K562 treated with DMSO at 1 percent for 48 hours (cell line): ENCODE measurements around the gene NUPR1. TPM values are rescaled to one million over a fixed set of nuclear protein-coding genes. Genes with fewer than 3 reads are reported as not detected.

ENCODE experiments used
- total RNA-seq: library from RNA; unstranded; fragments of 300-600 nt; gene quantifications from 2 replicates; pipeline ENCODE4 v1.2.3, GENCODE V29; 2022; ENCODE audit warnings: low replicate concordance; ENCODE audit errors: extremely low read depth

NUPR1 gene, protein sequence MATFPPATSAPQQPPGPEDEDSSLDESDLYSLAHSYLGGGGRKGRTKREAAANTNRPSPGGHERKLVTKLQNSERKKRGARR
- total RNA-seq = not detected in 2 replicates

DNA sequence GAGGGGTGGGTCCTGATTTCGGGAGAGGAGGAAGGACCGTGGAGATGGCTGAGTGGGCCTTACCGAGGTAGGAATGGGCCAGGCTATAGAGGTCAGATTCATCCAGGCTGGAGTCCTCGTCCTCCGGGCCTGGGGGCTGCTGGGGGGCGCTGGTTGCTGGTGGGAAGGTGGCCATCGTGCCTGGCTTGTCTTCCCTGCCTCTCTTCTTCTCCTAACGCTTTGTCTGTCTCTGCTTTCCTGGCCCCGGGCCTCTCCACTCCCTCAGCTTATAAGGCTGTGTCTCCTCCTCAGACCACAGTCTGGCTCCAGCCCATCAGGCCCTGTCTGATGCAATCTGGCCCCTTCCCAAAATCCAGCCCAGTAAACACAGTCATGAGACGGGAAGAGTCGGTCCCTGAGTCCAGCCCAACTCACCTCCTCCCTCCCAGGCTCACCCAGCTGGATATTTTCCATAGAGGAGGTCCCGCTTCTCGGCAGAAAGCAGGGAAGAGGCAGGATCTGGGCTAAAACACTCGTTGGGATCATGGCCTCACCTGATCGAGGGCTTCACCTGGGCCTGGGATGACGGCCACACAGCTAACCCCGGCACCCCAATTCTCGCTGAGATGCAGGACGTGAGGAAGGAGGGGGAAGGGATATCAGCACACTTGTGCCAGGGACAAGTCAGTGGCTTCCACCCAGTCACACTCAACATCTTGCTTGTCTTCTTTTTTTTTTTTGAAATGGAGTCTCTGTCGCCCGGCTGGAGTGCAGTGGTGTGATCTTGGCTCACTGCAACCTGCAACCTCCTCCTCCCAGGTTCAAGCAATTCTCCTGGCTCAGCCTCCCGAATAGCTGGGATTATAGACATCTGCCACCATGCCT is at the start of gene NUPR1:
TSS of gene NUPR1 (minus strand) at position 242 of the 864 bp plus-strand sequence. CDS start at position 175, 67 bp downstream.

DNA sequence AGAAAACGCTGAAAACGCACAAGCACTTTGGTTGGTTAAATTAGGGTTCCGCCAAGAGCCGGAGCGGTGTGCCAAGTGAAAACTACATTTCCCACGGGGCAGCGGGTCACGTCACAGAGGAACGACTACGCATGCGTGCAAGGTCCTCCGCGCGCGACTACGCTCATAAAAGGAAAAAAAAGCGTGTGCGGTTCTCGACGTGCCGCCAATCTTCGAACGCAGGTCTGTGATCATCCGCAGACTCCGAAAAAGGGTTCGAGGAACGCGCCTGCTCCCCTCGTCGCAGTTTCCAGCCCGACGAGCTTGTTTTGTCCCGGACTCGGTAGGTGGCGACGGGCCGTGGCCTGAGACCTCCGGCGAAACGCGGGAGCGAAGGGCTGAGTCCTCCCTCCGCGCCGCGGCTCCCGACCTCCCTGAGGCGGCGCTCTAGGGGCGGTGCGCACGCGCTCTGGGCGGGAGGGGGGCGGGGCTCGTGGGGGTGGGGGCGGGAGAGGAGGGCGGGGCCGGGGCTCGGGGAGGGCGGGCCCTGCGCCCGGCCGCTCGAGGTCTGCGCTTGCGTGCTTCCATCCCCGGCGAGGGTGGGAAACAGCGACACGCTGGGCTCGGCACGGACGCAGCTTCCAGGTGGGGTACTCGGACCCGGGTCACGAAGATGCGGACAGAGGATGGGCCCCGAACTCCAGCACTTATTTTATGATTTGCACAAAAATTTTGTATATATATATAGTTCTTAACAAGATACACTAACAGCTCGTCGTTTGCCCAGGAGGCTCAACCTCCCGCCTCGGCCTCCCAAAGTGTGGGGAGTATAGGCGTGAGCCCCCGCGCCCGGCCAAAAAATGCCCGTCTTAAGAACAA is 15.2 kb upstream of the NUPR1 start, which contains the start of gene SGF29:
TSS of gene SGF29 (plus strand) at position 145 of the 858 bp plus-strand sequence. CDS start 27,150 bp downstream, outside the sequence.

DNA sequence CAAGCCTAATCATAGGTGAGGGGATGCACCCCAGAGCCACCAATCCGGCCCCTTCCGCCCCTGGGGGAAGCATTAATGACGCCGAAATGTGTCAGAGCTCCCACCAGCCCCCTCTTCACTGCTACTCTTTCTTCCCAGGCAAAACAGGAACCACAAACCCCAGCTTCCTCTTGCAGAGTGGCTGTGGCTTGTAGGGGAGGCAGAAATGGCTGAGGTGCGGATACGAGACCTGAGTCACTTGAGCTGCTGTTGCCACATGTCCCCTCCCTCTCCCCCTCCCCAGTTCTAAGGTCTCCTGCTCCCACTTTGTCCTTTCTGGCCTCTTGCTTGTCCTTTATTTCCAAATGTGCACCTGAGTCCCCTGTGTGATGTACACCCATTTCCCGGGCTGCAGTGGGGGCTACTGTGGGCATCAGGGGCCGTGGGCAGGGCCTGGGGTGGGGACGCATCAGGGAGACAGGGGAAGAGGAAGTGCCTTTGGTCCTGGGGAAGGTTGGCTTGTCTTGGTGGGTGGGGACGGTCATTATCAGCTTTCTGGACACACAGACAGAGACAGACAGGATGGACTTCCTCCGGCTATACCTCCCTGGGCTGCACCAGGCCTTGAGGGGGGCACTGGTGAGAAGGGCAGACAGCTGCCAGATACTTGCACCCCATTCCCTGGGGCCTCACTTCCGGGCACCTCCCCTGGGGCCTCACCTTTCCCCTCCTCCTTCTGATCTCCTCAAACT is 44.5 kb downstream of the NUPR1 start, which contains the start of gene APOBR:
TSS of gene APOBR (plus strand) at position 523 of the 731 bp plus-strand sequence. CDS start at position 562, 39 bp downstream.

DNA sequence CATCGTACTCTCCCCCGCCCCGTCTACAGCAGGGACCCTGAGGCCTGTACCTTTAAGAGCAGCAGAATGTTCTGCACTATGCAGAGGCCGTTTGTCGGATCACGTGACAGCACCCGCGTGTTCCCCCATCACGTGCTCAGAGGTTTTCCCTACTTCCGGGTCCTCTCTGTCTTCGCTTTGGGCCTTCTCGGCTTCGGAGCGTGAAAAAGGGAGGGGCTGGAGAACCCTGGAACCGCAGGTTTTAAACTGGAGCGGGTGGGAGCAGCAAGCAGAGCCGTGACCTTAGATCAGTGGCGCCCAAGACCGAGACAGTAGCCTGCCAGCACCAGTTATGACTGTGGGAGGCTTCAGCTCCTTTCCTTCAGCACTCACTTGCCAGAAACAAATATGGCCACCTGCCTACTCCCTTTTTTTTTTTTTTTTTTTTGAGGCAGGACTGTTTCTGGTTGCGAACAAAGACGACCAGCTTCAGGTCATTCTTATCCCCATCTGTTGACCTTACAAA is 46.8 kb downstream of the NUPR1 start, which contains the start of gene CLN3:
TSS of gene CLN3 (minus strand) at position 105 of the 505 bp plus-strand sequence. CDS start 315 bp downstream, outside the sequence.

Other genes with a start within 250 kb of the NUPR1 start
- not detected in 2 replicates for gene SBK1, start 246.4 kb downstream of the NUPR1 start, total RNA-seq
- gene NPIPB6, start 175.5 kb downstream of the NUPR1 start, total RNA-seq = not detected in 2 replicates
- gene EIF3CL, start 135.1 kb downstream of the NUPR1 start, total RNA-seq = 282 TPM in 1 of 2 replicates, not detected in the other
- gene NPIPB7, start 66.6 kb downstream of the NUPR1 start, total RNA-seq = not detected in 2 replicates
- not detected in 2 replicates for gene CLN3, start 46.9 kb downstream of the NUPR1 start, total RNA-seq
- not detected in 2 replicates for gene APOBR, start 44.3 kb downstream of the NUPR1 start, total RNA-seq
- not detected in 2 replicates for gene IL27, start 32.1 kb downstream of the NUPR1 start, total RNA-seq
- gene SGF29, start 14.9 kb upstream of the NUPR1 start, total RNA-seq = not detected in 2 replicates
- gene SULT1A2, start 58.1 kb upstream of the NUPR1 start, total RNA-seq = not detected in 2 replicates
- not detected in 2 replicates for gene SULT1A1, start 71.1 kb upstream of the NUPR1 start, total RNA-seq
- not detected in 2 replicates for gene NPIPB8, start 99.1 kb upstream of the NUPR1 start, total RNA-seq
- gene EIF3C, start 172.5 kb upstream of the NUPR1 start, total RNA-seq = not detected in 2 replicates
- gene NPIPB9, start 212.8 kb upstream of the NUPR1 start, total RNA-seq = not detected in 2 replicates